ENCODE data around the gene SUPT5H.

GRCh38 chr19:39515551-39516191 lies 70.3 kb downstream of the SUPT5H start:
- TF ChIP-seq POLR2AphosphoS5 (IDR thresholded peaks at IDR 0.05) (no peak), CTCF (IDR thresholded peaks at IDR 0.05) (no peak), POLR2A (IDR thresholded peaks at IDR 0.05) (no peak)

Data from prostate gland (tissue), 2 donors.